ENCODE results near the gene ITGA8.
"Not testable (repeated sequence)": the region's sequence is repeated elsewhere in the genome, so short reads cannot be mapped to it uniquely, and the experiment has no call there.

The ITGA8 gene

GRCh38 chr10:15487376-15487775 lies 232.3 kb downstream of the ITGA8 start:
- DNase-seq = no peak

GRCh38 chr10:15486404-15486803 lies 233.3 kb downstream of the ITGA8 start:
- DNase-seq = no peak

- DNase-seq = no peak
These were observed 233.9 kb downstream of the ITGA8 start for GRCh38 chr10:15485684-15486316.

GRCh38 chr10:15485027-15485426 lies 234.7 kb downstream of the ITGA8 start:
- no peak for DNase-seq

- DNase-seq = no peak
These were observed 235.6 kb downstream of the ITGA8 start for GRCh38 chr10:15484128-15484527.

- no peak for DNase-seq
These were observed 236.3 kb downstream of the ITGA8 start for GRCh38 chr10:15483215-15484075.

- no peak for DNase-seq
These were observed 237.6 kb downstream of the ITGA8 start for GRCh38 chr10:15482156-15482555.

GRCh38 chr10:15478950-15479349 lies 240.8 kb downstream of the ITGA8 start:
- DNase-seq = no peak

GRCh38 chr10:15478429-15478828 lies 241.3 kb downstream of the ITGA8 start:
- no peak for DNase-seq

GRCh38 chr10:15476337-15476736 lies 243.4 kb downstream of the ITGA8 start:
- no peak for DNase-seq

GRCh38 chr10:15475439-15475838 lies 244.3 kb downstream of the ITGA8 start:
- not testable (repeated sequence) for DNase-seq

- no peak for DNase-seq
These were observed 245.1 kb downstream of the ITGA8 start for GRCh38 chr10:15474671-15475070.

GRCh38 chr10:15473396-15473767 lies 246.3 kb downstream of the ITGA8 start:
- DNase-seq = no peak

GRCh38 chr10:15472431-15473395 lies 247.0 kb downstream of the ITGA8 start:
- no peak for DNase-seq

- no peak for DNase-seq
These were observed 247.7 kb downstream of the ITGA8 start for GRCh38 chr10:15472008-15472407.

GRCh38 chr10:15469111-15469510 lies 250.6 kb downstream of the ITGA8 start:
- DNase-seq = no peak

GRCh38 chr10:15464381-15464780 lies 255.3 kb downstream of the ITGA8 start:
- DNase-seq = no peak

All from activated gamma-delta T cell treated with Interleukin-2 at 50 U/mL for 16 hours (primary cell).